Tibial nerve (tissue), 4 donors: ENCODE results near the gene TRAPPC3.

Experiments
- EP300 ChIP-seq, 2 donors: sonication (generic); formaldehyde crosslinking; IDR thresholded peaks; one replicate each; pipeline ENCODE4 v1.6.1; 2017; ENCODE audit warnings: antibody characterized with exemption in 2 of 2, mild to moderate bottlenecking in 1 of 2
- TF ChIP-seq, protein P1 (sequence below), 5 experiments: fragments of 200-600 bp in 3 of 5; fragments of 450-650 bp in 2 of 5; sonication (generic) in 3 of 5; IDR thresholded peaks; one replicate each; pipeline ENCODE4 v1.5.1; 2016 to 2019; ENCODE audit warnings: antibody characterized with exemption in 5 of 5, mild to moderate bottlenecking in 3 of 5, moderate library complexity in 2 of 5

DNA sequence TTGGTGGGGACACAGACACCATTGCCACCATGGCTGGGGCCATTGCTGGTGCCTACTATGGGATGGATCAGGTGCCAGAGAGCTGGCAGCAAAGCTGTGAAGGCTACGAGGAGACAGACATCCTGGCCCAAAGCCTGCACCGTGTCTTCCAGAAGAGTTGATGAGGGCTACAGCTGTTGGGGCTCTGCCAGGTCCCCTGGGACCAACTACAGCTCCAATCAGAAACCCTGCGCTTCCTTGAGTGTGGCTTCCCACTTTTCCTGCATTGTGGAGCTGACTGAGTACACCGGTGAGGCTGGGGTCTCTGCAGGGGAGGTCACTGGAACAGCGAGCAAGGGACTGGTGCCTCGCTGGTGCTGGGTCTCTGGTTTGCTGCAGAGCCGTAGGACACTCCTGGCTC, 56.1 kb downstream of the TRAPPC3 start:
- no peak for TF ChIP-seq EP300 (IDR thresholded peaks at IDR 0.05)
- TF ChIP-seq, protein P1, sequence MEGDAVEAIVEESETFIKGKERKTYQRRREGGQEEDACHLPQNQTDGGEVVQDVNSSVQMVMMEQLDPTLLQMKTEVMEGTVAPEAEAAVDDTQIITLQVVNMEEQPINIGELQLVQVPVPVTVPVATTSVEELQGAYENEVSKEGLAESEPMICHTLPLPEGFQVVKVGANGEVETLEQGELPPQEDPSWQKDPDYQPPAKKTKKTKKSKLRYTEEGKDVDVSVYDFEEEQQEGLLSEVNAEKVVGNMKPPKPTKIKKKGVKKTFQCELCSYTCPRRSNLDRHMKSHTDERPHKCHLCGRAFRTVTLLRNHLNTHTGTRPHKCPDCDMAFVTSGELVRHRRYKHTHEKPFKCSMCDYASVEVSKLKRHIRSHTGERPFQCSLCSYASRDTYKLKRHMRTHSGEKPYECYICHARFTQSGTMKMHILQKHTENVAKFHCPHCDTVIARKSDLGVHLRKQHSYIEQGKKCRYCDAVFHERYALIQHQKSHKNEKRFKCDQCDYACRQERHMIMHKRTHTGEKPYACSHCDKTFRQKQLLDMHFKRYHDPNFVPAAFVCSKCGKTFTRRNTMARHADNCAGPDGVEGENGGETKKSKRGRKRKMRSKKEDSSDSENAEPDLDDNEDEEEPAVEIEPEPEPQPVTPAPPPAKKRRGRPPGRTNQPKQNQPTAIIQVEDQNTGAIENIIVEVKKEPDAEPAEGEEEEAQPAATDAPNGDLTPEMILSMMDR (IDR thresholded peaks at IDR 0.05) = no peak
